ENCODE measurements around the gene PITPNM3. TPM values are rescaled to one million over a fixed set of nuclear protein-coding genes. Genes with fewer than 3 reads are reported as not detected.

The PITPNM3 gene
- total RNA-seq, 1 experiment from 2014 or later, result 4.2 TPM

- no peak for TF ChIP-seq MAX (IDR thresholded peaks at IDR 0.05)
Observed at GRCh38 chr17:6470751-6471521, 85.4 kb downstream of the PITPNM3 start (continued).

- ChIA-PET POLR2A (no interaction called here), RAD21 (ENCODE audit: low non-redundant PET in 1 of 2, low total read pairs in 2 of 2, uncharacterized antibody in 2 of 2, unreplicated experiment in 2 of 2) (no interaction called here), CTCF (interaction anchor here (2.7 kb wide), 1 partner anchor 178 kb away, joined by 19 read pairs; no protein-coding TSS in a partner anchor)
- peaks cover 0 to 10% of the 10 kb centered on the region in 2 experiments; a peak in 1 of 4 replicates for H3K9me3 ChIP-seq (ENCODE audit: control insufficient read depth in 1 of 2, insufficient read depth in 1 of 2, low read depth in 1 of 2, low read length in 2 of 2)
- no peaks in the 10 kb centered on the region for H3K27me3 ChIP-seq (ENCODE audit: insufficient read depth, low read length)
- H3K27ac ChIP-seq (ENCODE audit: low read depth, low read length), result no peak overlapping the region
- no peak overlapping the region for H3K4me2 ChIP-seq (ENCODE audit: low read length)
- H3K36me3 ChIP-seq (ENCODE audit: control insufficient read depth in 1 of 2, insufficient read depth in 2 of 2, low read length in 2 of 2), result no peaks in the 10 kb centered on the region
- peaks cover 12 to 18% of the 10 kb centered on the region in 2 experiments; a peak in 3 of 4 replicates for H3K4me1 ChIP-seq (ENCODE audit: control insufficient read depth in 1 of 2, insufficient read depth in 2 of 2, low read length in 2 of 2)
- H3K9ac ChIP-seq (ENCODE audit: low read length), result no peak overlapping the region
- DNase-seq (ENCODE audit: low read depth, low spot score), result no peak
- no peaks in the 10 kb centered on the region for H3K79me2 ChIP-seq (ENCODE audit: insufficient read depth, low read length)
- ATAC-seq, result no peak
- H4K20me1 ChIP-seq (ENCODE audit: insufficient read depth), result no peaks in the 10 kb centered on the region
- BruUV-seq (replicated peaks), result no TSS peak
- TF ChIP-seq POLR2A (IDR thresholded peaks at IDR 0.05; ENCODE audit: borderline replicate concordance, extremely low read depth, insufficient read depth, insufficient read length), result no peak
- TF ChIP-seq FOSL1 (IDR thresholded peaks at IDR 0.05; ENCODE audit: low read depth), result no peak
- no peak for TF ChIP-seq CBX3 (IDR thresholded peaks at IDR 0.05; ENCODE audit: low read depth)
- no peak for TF ChIP-seq REST (IDR thresholded peaks at IDR 0.05; ENCODE audit: low read depth)
- TF ChIP-seq SRF (IDR thresholded peaks at IDR 0.05; ENCODE audit: low read depth), result no peak
- no peak for TF ChIP-seq EZH2phosphoT487 (IDR thresholded peaks at IDR 0.05; ENCODE audit: borderline replicate concordance)
- no peak for TF ChIP-seq ZFX (IDR thresholded peaks at IDR 0.05)
- TF ChIP-seq EGR1 (IDR thresholded peaks at IDR 0.05; ENCODE audit: low read depth), result no peak
- TF ChIP-seq POLR2AphosphoS5 (IDR thresholded peaks at IDR 0.05; ENCODE audit: low read depth, low read length), result no peak
- TF ChIP-seq ZBTB33 (IDR thresholded peaks at IDR 0.05; ENCODE audit: extremely low read depth, insufficient replicate concordance, low read length), result no peak
- TF ChIP-seq, protein P1, sequence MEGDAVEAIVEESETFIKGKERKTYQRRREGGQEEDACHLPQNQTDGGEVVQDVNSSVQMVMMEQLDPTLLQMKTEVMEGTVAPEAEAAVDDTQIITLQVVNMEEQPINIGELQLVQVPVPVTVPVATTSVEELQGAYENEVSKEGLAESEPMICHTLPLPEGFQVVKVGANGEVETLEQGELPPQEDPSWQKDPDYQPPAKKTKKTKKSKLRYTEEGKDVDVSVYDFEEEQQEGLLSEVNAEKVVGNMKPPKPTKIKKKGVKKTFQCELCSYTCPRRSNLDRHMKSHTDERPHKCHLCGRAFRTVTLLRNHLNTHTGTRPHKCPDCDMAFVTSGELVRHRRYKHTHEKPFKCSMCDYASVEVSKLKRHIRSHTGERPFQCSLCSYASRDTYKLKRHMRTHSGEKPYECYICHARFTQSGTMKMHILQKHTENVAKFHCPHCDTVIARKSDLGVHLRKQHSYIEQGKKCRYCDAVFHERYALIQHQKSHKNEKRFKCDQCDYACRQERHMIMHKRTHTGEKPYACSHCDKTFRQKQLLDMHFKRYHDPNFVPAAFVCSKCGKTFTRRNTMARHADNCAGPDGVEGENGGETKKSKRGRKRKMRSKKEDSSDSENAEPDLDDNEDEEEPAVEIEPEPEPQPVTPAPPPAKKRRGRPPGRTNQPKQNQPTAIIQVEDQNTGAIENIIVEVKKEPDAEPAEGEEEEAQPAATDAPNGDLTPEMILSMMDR (IDR thresholded peaks at IDR 0.05 in 2 of 3, conservative IDR thresholded peaks at IDR 0.05 in 1 of 3; ENCODE audit: borderline replicate concordance in 1 of 3, insufficient read depth in 1 of 3, low read depth in 2 of 3, low read length in 2 of 3), result no peak
- no peaks in the 10 kb centered on the region for H3K9me2 ChIP-seq (ENCODE audit: insufficient read depth)
- H3K4me3 ChIP-seq (replicated peaks in 1 of 2; ENCODE audit: low read depth in 1 of 2, low read length in 2 of 2), result no peak overlapping the region
- no peak overlapping the region for H2AFZ ChIP-seq (ENCODE audit: low read depth, low read length, poor library complexity, severe bottlenecking)
- intact Hi-C loops (cut with micrococcal nuclease), result no loop called here
Observed at GRCh38 chr17:6470146-6470718, 86.1 kb downstream of the PITPNM3 start.

Data from HCT116 (cell line).